ENCODE measurements around the gene EPS8L2.
A peak's percentile ranks its signal among the peaks of the same experiment; 100 is the strongest.

EPS8L2 gene

GRCh38 chr11:705646-706438 is at the start of gene EPS8L2:
EPS8L2 (plus strand) TSS chr11:706231; CDS start chr11:709408, 3,177 bp downstream.
- peaks cover 4 to 11% of the 10 kb centered on the region in 2 donors for H3K27me3 ChIP-seq (ENCODE audit: control insufficient read depth in 1 of 2, insufficient read depth in 2 of 2, low read length in 2 of 2)

GRCh38 chr11:656426-656825 is 49.6 kb upstream of the EPS8L2 start:
- no peaks in the 10 kb centered on the region for H3K27me3 ChIP-seq (ENCODE audit: control insufficient read depth in 1 of 2, insufficient read depth in 2 of 2, low read length in 2 of 2)
- H3K4me1 ChIP-seq (ENCODE audit: control insufficient read depth in 1 of 2, insufficient read depth in 2 of 2, low read length in 2 of 2): peaks cover 30 to 57% of the 10 kb centered on the region in 2 donors
- no peak overlapping the region for H3K27ac ChIP-seq (ENCODE audit: low read depth, low read length)
- no peak overlapping the region for H3K9ac ChIP-seq (ENCODE audit: low read depth in 1 of 2, low read length in 2 of 2)
- peaks cover 0 to 14% of the 10 kb centered on the region in 2 donors for H3K36me3 ChIP-seq (ENCODE audit: control insufficient read depth in 1 of 2, insufficient read depth in 2 of 2, low read length in 2 of 2)
- no peaks in the 10 kb centered on the region for H3K9me3 ChIP-seq (ENCODE audit: control insufficient read depth in 1 of 2, low read length in 2 of 2)
- H3K4me3 ChIP-seq (ENCODE audit: low read depth in 1 of 2, low read length in 2 of 2): no peak overlapping the region

More at GRCh38 chr11:705646-706438, at the start of gene EPS8L2:
- H3K36me3 ChIP-seq (ENCODE audit: control insufficient read depth in 1 of 2, insufficient read depth in 2 of 2, low read length in 2 of 2): peaks cover 0 to 21% of the 10 kb centered on the region in 2 donors
- peak within 1 kb of the TSS; percentile 78 to 85 for H3K4me3 ChIP-seq (ENCODE audit: low read depth in 1 of 2, low read length in 2 of 2)
- H3K9ac ChIP-seq (ENCODE audit: low read depth in 1 of 2, low read length in 2 of 2): peak within 1 kb of the TSS; percentile 74 to 94
- peak within 1 kb of the TSS; percentile 89 for H3K27ac ChIP-seq (ENCODE audit: low read depth, low read length)
- peaks cover 54 to 64% of the 10 kb centered on the region in 2 donors for H3K4me1 ChIP-seq (ENCODE audit: control insufficient read depth in 1 of 2, insufficient read depth in 2 of 2, low read length in 2 of 2)
- no peaks in the 10 kb centered on the region for H3K9me3 ChIP-seq (ENCODE audit: control insufficient read depth in 1 of 2, low read length in 2 of 2)

- peaks cover 30 to 57% of the 10 kb centered on the region in 2 donors for H3K4me1 ChIP-seq (ENCODE audit: control insufficient read depth in 1 of 2, insufficient read depth in 2 of 2, low read length in 2 of 2)
- no peak overlapping the region for H3K27ac ChIP-seq (ENCODE audit: low read depth, low read length)
- peaks cover 0 to 17% of the 10 kb centered on the region in 2 donors for H3K36me3 ChIP-seq (ENCODE audit: control insufficient read depth in 1 of 2, insufficient read depth in 2 of 2, low read length in 2 of 2)
- H3K9ac ChIP-seq (ENCODE audit: low read depth in 1 of 2, low read length in 2 of 2): peak overlapping the region in 1 of 2 donors; percentile 16
- no peaks in the 10 kb centered on the region for H3K27me3 ChIP-seq (ENCODE audit: control insufficient read depth in 1 of 2, insufficient read depth in 2 of 2, low read length in 2 of 2)
- no peak overlapping the region for H3K4me3 ChIP-seq (ENCODE audit: low read depth in 1 of 2, low read length in 2 of 2)
- no peaks in the 10 kb centered on the region for H3K9me3 ChIP-seq (ENCODE audit: control insufficient read depth in 1 of 2, low read length in 2 of 2)
Measured at GRCh38 chr11:656866-657265, 49.2 kb upstream of the EPS8L2 start.

GRCh38 chr11:657691-658126 is 48.3 kb upstream of the EPS8L2 start:
- Histone ChIP-seq H3K4me3 (ENCODE audit: low read depth in 1 of 2, low read length in 2 of 2) (peak overlapping the region in 1 of 2 donors; percentile 25), H3K4me1 (ENCODE audit: control insufficient read depth in 1 of 2, insufficient read depth in 2 of 2, low read length in 2 of 2) (peaks cover 30 to 57% of the 10 kb centered on the region in 2 donors), H3K36me3 (ENCODE audit: control insufficient read depth in 1 of 2, insufficient read depth in 2 of 2, low read length in 2 of 2) (peaks cover 0 to 19% of the 10 kb centered on the region in 2 donors), H3K9ac (ENCODE audit: low read depth in 1 of 2, low read length in 2 of 2) (peak overlapping the region; percentile 16 to 57), H3K27ac (ENCODE audit: low read depth, low read length) (peak overlapping the region; percentile 57), H3K9me3 (ENCODE audit: control insufficient read depth in 1 of 2, low read length in 2 of 2) (no peaks in the 10 kb centered on the region), H3K27me3 (ENCODE audit: control insufficient read depth in 1 of 2, insufficient read depth in 2 of 2, low read length in 2 of 2) (no peaks in the 10 kb centered on the region)

- Histone ChIP-seq H3K36me3 (ENCODE audit: control insufficient read depth in 1 of 2, insufficient read depth in 2 of 2, low read length in 2 of 2) (peaks cover 0 to 17% of the 10 kb centered on the region in 2 donors), H3K9me3 (ENCODE audit: control insufficient read depth in 1 of 2, low read length in 2 of 2) (no peaks in the 10 kb centered on the region), H3K4me3 (ENCODE audit: low read depth in 1 of 2, low read length in 2 of 2) (no peak overlapping the region), H3K27me3 (ENCODE audit: control insufficient read depth in 1 of 2, insufficient read depth in 2 of 2, low read length in 2 of 2) (no peaks in the 10 kb centered on the region), H3K4me1 (ENCODE audit: control insufficient read depth in 1 of 2, insufficient read depth in 2 of 2, low read length in 2 of 2) (peaks cover 30 to 54% of the 10 kb centered on the region in 2 donors), H3K27ac (ENCODE audit: low read depth, low read length) (peak overlapping the region; percentile 27), H3K9ac (ENCODE audit: low read depth in 1 of 2, low read length in 2 of 2) (peak overlapping the region in 1 of 2 donors; percentile 15)
Measured at GRCh38 chr11:659532-660085, 46.4 kb upstream of the EPS8L2 start.

- Histone ChIP-seq H3K4me3 (ENCODE audit: low read depth in 1 of 2, low read length in 2 of 2) (no peak overlapping the region), H3K9me3 (ENCODE audit: control insufficient read depth in 1 of 2, low read length in 2 of 2) (no peaks in the 10 kb centered on the region), H3K4me1 (ENCODE audit: control insufficient read depth in 1 of 2, insufficient read depth in 2 of 2, low read length in 2 of 2) (peaks cover 27 to 48% of the 10 kb centered on the region in 2 donors), H3K36me3 (ENCODE audit: control insufficient read depth in 1 of 2, insufficient read depth in 2 of 2, low read length in 2 of 2) (peaks cover 0 to 20% of the 10 kb centered on the region in 2 donors), H3K9ac (ENCODE audit: low read depth in 1 of 2, low read length in 2 of 2) (peak overlapping the region in 1 of 2 donors; percentile 15), H3K27ac (ENCODE audit: low read depth, low read length) (no peak overlapping the region), H3K27me3 (ENCODE audit: control insufficient read depth in 1 of 2, insufficient read depth in 2 of 2, low read length in 2 of 2) (no peaks in the 10 kb centered on the region)
Measured at GRCh38 chr11:660281-660680, 45.8 kb upstream of the EPS8L2 start.

GRCh38 chr11:660681-661444 is 45.2 kb upstream of the EPS8L2 start:
- H3K36me3 ChIP-seq (ENCODE audit: control insufficient read depth in 1 of 2, insufficient read depth in 2 of 2, low read length in 2 of 2): peaks cover 0 to 26% of the 10 kb centered on the region in 2 donors
- no peak overlapping the region for H3K9ac ChIP-seq (ENCODE audit: low read depth in 1 of 2, low read length in 2 of 2)

GRCh38 chr11:662689-663274 is 43.2 kb upstream of the EPS8L2 start:
- Histone ChIP-seq H3K9ac (ENCODE audit: low read depth in 1 of 2, low read length in 2 of 2) (no peak overlapping the region), H3K9me3 (ENCODE audit: control insufficient read depth in 1 of 2, low read length in 2 of 2) (no peaks in the 10 kb centered on the region), H3K4me3 (ENCODE audit: low read depth in 1 of 2, low read length in 2 of 2) (no peak overlapping the region), H3K36me3 (ENCODE audit: control insufficient read depth in 1 of 2, insufficient read depth in 2 of 2, low read length in 2 of 2) (peaks cover 0 to 31% of the 10 kb centered on the region in 2 donors), H3K27me3 (ENCODE audit: control insufficient read depth in 1 of 2, insufficient read depth in 2 of 2, low read length in 2 of 2) (no peaks in the 10 kb centered on the region), H3K27ac (ENCODE audit: low read depth, low read length) (no peak overlapping the region), H3K4me1 (ENCODE audit: control insufficient read depth in 1 of 2, insufficient read depth in 2 of 2, low read length in 2 of 2) (peaks cover 12 to 29% of the 10 kb centered on the region in 2 donors)

More at GRCh38 chr11:660681-661444, 45.2 kb upstream of the EPS8L2 start:
- Histone ChIP-seq H3K9me3 (ENCODE audit: control insufficient read depth in 1 of 2, low read length in 2 of 2) (no peaks in the 10 kb centered on the region), H3K27ac (ENCODE audit: low read depth, low read length) (no peak overlapping the region), H3K27me3 (ENCODE audit: control insufficient read depth in 1 of 2, insufficient read depth in 2 of 2, low read length in 2 of 2) (no peaks in the 10 kb centered on the region), H3K4me3 (ENCODE audit: low read depth in 1 of 2, low read length in 2 of 2) (no peak overlapping the region), H3K4me1 (ENCODE audit: control insufficient read depth in 1 of 2, insufficient read depth in 2 of 2, low read length in 2 of 2) (peaks cover 27 to 45% of the 10 kb centered on the region in 2 donors)

GRCh38 chr11:665062-665703 is 40.8 kb upstream of the EPS8L2 start:
- Histone ChIP-seq H3K9me3 (ENCODE audit: control insufficient read depth in 1 of 2, low read length in 2 of 2) (no peaks in the 10 kb centered on the region), H3K4me1 (ENCODE audit: control insufficient read depth in 1 of 2, insufficient read depth in 2 of 2, low read length in 2 of 2) (peaks cover 2 to 10% of the 10 kb centered on the region in 2 donors), H3K27me3 (ENCODE audit: control insufficient read depth in 1 of 2, insufficient read depth in 2 of 2, low read length in 2 of 2) (no peaks in the 10 kb centered on the region), H3K9ac (ENCODE audit: low read depth in 1 of 2, low read length in 2 of 2) (no peak overlapping the region), H3K36me3 (ENCODE audit: control insufficient read depth in 1 of 2, insufficient read depth in 2 of 2, low read length in 2 of 2) (peaks cover 0 to 27% of the 10 kb centered on the region in 2 donors), H3K4me3 (ENCODE audit: low read depth in 1 of 2, low read length in 2 of 2) (no peak overlapping the region), H3K27ac (ENCODE audit: low read depth, low read length) (no peak overlapping the region)

Measured in duodenal mucosa (tissue), 2 donors.